Activated CD8-positive, alpha-beta memory T cell treated with anti-CD3 and anti-CD28 coated beads for 4 hours (primary cell): Measurements from ENCODE around the gene OR9A4.
"Not testable (repeated sequence)": the region's sequence is repeated elsewhere in the genome, so short reads cannot be mapped to it uniquely, and the experiment has no call there.

Source experiments
- DNase-seq, 2 donors: peaks; one replicate each; pipeline ENCODE4 v3.0.0-alpha.2; 2020; ENCODE audit warnings: low read depth in 2 of 2

Gene OR9A4

GRCh38 chr7:141916099-141916498, at the start of gene OR9A4:
OR9A4 (plus strand) TSS chr7:141916399; CDS start chr7:141918876, 2,477 bp downstream.
- no peak for DNase-seq

GRCh38 chr7:141866974-141867373, 49.2 kb upstream of the OR9A4 start:
- DNase-seq, result no peak

- no peak for DNase-seq
Observed at GRCh38 chr7:141872931-141873330, 43.3 kb upstream of the OR9A4 start.

GRCh38 chr7:141874787-141875186, 41.4 kb upstream of the OR9A4 start:
- DNase-seq, result no peak

- DNase-seq, result no peak
Observed at GRCh38 chr7:141875453-141875852, 40.7 kb upstream of the OR9A4 start.

- no peak for DNase-seq
Observed at GRCh38 chr7:141876371-141876770, 39.8 kb upstream of the OR9A4 start.

- DNase-seq, result no peak
Observed at GRCh38 chr7:141877365-141877764, 38.8 kb upstream of the OR9A4 start.

GRCh38 chr7:141880960-141881359, 35.2 kb upstream of the OR9A4 start:
- DNase-seq, result no peak

- DNase-seq, result no peak
Observed at GRCh38 chr7:141884539-141885225, 31.5 kb upstream of the OR9A4 start.

- DNase-seq, result no peak
Observed at GRCh38 chr7:141889321-141889720, 26.9 kb upstream of the OR9A4 start.

- DNase-seq, result no peak
Observed at GRCh38 chr7:141891336-141891735, 24.9 kb upstream of the OR9A4 start.

- DNase-seq, result not testable (repeated sequence)
Observed at GRCh38 chr7:141899366-141899765, 16.8 kb upstream of the OR9A4 start.

GRCh38 chr7:141906285-141906684, 9.9 kb upstream of the OR9A4 start:
- no peak for DNase-seq

- no peak for DNase-seq
Observed at GRCh38 chr7:141911391-141911790, 4.8 kb upstream of the OR9A4 start.

GRCh38 chr7:141915565-141915964, 634 bp upstream of the OR9A4 start:
- DNase-seq, result no peak

- no peak for DNase-seq
Observed at GRCh38 chr7:141920281-141920680, 4.1 kb downstream of the OR9A4 start.

- no peak for DNase-seq
Observed at GRCh38 chr7:141928146-141928844, 12.1 kb downstream of the OR9A4 start.

GRCh38 chr7:141928845-141929195, 12.6 kb downstream of the OR9A4 start:
- no peak for DNase-seq

- DNase-seq, result no peak
Observed at GRCh38 chr7:141930211-141930610, 14.0 kb downstream of the OR9A4 start.

- no peak for DNase-seq
Observed at GRCh38 chr7:141941075-141941474, 24.9 kb downstream of the OR9A4 start.

GRCh38 chr7:141943846-141944245, 27.6 kb downstream of the OR9A4 start:
- no peak for DNase-seq

GRCh38 chr7:141944811-141945210, 28.6 kb downstream of the OR9A4 start:
- DNase-seq, result no peak

GRCh38 chr7:141945356-141945755, 29.2 kb downstream of the OR9A4 start:
- no peak for DNase-seq

- DNase-seq, result no peak
Observed at GRCh38 chr7:141946796-141947195, 30.6 kb downstream of the OR9A4 start, which contains the start of gene CLEC5A. CLEC5A (minus strand) TSS chr7:141946974; CDS start chr7:141946292, 682 bp downstream.
